ENCODE measurements around the gene TUBGCP2.
"Not testable (repeated sequence)": the region's sequence is repeated elsewhere in the genome, so short reads cannot be mapped to it uniquely, and the experiment has no call there.

Gene TUBGCP2

DNA sequence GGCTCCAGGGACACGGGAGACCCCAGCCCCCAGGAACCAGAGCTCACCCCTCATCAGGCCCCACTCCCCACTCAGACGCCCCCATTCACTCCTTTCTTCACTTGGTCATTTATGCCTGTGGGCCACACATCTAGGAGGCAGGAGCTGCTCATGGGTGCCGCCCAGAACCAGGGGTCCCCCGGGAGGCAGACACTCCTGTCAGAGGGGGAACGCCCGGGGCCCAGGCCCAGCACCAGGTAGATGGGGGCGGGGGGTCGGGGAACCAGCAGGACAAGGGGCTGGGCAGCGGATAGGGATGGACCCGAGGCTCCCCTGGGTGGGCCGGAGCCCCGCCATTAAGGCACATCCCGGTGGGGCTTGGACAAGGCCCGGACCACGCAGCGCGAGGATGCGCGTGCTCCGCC lies 16.2 kb upstream of the TUBGCP2 start:
- no peak for DNase-seq (ENCODE audit: low spot score)

DNA sequence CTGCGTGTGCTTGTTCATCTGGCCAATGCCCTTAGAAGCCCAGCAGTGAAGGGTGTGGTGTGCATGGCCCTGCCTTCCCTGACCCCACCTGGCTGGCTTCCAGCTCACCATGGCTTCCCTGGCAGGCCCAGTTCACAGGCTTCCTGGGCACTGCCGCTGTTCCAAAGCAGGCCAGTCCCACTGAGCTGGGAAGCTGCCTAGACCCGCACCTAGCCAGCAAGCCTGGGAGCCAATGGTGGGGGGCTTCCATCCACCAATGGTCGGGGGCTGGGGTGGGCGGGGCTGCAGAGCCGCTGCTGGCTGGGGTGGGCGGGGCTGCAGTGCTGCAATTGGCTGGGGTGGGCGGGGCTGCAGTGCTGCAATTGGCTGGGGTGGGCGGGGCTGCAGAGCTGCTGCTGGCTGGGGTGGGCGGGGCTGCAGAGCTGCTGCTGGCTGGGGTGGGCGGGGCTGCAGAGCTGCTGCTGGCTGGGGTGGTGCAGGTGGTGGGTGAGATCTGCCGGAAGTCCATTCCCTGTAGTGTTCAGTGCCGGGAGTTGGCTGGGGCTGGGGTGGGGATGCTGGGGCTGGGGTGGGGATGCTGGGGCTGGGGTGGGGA lies 15.6 kb upstream of the TUBGCP2 start:
- peak; percentile 35 for DNase-seq (ENCODE audit: low spot score)

DNA sequence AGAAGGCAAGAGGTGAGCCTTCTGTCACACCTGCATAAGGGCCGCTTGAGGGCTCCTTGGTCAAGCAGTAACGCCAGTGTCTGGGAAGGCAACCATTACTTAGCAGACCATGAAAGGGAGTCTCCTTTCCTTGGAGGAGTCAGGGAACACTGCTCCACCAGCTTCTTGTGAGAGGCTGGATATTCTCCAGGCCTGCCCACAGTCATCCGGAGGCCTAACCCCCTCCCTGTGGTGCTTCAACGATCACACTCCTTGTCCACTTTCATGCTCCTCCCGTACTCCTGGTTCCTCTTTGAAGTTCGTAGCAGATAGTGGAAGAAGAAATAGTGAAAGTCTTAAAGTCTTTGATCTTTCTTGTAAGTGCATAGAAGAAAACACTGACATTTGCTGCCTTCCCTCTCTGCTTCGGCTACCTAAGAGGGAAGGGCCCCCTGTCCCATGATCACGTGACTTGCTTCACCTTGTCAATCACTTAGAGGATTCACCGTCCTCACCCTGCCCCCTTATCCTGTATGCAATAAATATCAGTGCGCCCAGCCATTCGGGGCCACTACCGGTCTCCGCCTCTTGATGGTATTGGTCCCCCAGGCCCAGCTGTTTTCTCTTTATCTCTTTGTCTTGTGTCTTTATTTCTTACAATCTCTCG lies 13.5 kb upstream of the TUBGCP2 start:
- DNase-seq (ENCODE audit: low spot score), result not testable (repeated sequence)

DNA sequence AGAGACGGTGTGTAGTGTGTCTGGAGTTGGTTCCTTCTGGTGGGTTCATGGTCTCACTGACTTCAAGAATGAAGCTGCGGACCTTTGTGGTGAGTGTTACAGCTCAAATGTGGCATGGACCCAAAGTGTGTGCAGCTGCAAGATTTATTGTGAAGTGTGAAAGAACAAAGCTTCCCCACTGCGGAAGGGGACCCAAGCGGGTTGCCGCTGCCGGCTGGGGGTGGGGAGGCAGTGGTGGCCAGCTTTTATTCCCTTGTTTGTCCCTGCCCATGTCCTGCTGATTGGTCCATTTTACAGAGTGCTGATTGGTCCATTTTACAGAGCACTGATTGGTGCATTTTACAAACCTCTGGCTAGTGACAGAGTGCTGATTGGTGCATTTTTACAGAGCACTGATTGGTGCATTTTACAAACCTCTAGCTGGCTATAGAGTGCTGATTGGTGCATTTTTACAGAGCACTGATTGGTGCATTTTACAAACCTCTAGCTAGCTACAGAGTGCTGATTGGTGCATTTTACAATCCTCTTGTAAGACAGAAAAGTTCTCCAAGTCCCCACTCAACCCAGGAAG lies 12.3 kb upstream of the TUBGCP2 start:
- DNase-seq (ENCODE audit: low spot score), result not testable (repeated sequence)

DNA sequence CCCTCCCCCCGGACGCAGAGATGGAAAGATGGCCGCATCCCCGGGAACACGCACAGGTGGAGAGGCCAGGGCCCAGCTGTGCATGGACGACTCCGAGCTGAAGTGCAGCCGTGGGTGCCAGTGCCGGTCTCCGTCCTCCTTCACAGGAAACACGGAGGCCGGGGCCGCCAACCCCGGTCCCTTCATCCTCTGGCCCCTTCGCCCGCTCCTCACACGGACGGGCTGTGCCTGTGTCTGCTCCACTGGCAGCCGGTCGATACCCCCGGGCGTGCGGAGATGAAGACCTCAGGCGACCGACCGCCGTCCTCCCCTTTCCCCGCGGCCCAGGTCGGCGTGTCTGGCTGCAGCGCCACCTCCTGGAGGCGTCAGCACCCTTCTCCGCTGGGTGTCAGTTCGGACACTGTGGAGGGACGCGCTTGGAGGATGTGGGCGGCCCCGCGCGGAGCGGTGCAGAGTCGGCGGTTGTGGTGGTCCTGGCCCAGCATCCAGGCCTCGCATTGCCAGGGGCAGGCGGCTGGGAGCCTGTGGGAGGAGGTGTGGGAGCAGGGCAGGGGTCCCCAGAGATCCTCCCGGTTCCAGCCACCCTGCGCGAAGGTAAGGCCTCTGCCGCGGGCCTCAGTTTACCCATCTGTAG lies 9.9 kb upstream of the TUBGCP2 start:
- DNase-seq (ENCODE audit: low spot score), result no peak

DNA sequence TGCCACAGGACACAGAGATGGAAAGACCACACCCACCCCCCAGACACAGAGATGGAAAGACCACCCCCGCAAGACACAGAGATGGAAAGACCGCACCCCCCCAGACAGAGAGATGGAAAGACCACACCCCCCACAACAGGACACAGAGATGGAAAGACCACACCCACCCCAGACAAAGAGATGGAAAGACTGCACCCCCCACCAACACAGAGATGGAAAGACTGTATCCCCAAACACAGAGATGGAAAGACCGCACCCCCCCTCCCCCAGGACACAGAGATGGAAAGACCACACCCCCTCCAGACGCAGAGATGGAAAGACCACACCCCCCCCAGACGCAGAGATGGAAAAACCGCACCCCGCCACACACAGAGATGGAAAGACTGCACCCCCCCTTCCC lies 8.1 kb upstream of the TUBGCP2 start:
- DNase-seq (ENCODE audit: low spot score), result no peak

DNA sequence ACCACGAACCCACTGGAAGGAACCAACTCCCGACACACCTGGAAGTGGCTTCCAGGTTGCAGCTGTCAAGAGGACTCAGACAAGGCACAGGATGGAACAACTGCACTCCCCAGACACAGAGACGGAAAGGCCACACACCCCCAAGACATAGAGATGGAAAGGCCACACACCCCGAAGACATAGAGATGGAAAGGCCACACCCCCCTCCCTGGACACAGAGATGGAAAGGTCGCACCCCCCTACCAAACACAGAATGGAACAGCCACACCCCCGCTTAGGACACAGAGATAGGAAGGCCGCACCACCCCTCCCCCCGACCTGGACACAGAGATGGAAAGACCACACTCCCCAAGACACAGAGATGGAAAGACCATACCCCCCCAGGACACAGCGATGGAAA lies 7.6 kb upstream of the TUBGCP2 start:
- DNase-seq (ENCODE audit: low spot score), result no peak

DNA sequence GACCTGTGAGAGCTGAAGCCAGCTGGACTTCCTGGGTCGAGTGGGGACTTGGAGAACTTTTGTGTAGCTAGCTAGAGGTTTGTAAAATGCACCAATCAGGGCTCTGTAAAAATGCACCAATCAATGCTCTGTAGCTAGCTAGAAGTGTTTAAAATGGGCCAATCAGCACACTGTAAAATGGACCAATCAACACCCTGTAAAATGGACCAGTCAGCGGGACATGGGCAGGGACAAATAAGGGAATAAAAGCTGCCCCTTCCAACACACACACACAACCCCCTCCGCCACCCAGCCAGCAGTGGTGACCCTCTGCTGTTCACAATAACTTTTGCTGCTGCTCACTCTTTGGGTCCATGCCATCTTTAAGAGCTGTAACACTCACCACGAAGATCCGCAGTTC lies 7.2 kb upstream of the TUBGCP2 start:
- no peak for DNase-seq (ENCODE audit: low spot score)

DNA sequence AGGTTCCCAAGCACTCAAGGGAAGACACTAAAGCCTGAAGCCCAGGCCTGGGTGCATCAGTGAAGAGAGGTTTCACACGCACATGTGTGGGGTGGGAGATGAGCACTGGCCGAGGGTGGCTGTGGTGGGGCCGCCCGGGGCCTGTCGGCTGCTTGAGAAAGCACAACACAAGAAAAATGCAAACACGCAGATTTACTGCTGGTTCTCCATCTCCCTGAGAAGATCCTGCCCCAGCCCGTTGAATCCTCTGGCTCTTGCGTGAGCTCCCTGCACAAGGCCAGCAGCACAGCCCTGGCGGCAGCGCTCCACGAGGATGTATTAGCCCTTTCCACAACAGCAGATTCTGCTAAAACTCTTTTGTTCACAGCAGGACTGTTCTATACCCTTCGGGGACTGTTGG lies 6.2 kb upstream of the TUBGCP2 start:
- DNase-seq (ENCODE audit: low spot score), result no peak

DNA sequence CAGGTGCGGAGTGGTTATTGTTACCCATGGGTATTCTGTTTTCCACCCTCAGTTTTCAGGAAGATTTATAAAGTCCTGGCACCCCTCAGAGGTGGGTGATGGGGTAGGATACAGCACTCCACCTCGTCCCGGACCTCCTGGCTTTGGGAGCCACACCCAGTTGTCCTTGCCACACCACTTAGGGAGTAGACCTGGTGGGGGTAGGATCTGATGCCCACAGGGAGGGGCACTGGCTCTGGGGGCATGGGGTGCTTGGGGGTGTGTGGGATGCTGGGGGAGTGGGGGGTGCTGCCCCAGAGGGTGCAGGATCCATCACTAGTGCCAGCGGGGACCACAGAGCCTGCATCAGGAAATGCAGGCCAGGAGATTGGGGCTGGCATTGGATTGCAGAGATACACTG lies 4.5 kb upstream of the TUBGCP2 start:
- DNase-seq (ENCODE audit: low spot score), result no peak

DNA sequence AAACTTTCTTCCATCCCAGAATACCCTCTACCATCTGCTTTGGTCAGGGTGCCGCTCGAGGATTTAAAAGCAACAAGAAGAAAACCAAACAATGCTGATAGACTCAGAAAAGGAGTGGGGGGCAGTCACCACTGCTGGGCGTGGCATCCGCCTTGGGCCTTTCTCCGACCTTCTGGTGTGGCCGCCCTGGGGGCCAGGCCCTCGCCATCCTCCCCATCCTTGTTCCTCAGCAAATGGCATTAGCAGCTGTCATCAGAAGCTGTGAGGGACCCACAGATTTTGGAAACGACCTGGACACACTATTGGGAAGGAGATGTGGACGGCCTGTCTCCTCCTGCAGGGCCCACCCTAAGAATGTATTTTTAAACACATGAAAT lies 4.1 kb upstream of the TUBGCP2 start:
- no peak for DNase-seq (ENCODE audit: low spot score)

DNA sequence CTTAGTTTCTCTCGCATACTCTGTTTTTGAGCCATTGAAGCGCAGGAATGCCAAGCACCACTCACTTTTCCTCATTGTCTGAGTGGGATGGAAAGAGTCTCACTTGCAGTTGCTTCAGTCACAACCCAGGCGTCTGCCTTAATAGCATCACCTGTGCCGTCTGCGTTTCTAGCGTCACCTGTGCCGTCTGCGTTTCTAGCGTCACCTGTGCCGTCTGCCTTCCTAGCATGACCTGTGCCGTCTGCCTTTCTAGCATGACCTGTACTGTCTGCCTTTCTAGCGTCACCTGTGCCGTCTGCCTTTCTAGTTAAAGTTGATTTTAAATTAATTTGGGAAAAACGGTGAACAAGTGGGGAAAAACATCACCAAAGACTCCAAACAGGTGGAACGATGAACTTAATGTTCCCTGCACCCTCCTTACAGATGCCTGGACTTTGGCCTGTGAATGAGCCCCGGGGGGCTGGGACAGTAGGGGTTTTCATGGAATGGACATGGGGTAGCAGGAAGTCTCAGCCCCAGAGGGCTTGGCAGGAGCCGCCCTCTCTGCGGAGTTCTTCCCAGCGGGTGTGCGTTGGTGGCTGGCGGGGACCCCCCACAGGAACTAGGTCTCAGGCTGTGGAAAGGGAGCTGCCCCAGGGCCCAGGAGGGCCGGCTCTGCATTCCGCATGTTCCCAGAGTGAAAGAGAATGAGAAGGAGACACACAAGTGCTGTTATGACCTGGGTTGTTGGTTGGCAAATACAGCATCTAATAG lies 3.5 kb upstream of the TUBGCP2 start:
- DNase-seq (ENCODE audit: low spot score), result no peak

DNA sequence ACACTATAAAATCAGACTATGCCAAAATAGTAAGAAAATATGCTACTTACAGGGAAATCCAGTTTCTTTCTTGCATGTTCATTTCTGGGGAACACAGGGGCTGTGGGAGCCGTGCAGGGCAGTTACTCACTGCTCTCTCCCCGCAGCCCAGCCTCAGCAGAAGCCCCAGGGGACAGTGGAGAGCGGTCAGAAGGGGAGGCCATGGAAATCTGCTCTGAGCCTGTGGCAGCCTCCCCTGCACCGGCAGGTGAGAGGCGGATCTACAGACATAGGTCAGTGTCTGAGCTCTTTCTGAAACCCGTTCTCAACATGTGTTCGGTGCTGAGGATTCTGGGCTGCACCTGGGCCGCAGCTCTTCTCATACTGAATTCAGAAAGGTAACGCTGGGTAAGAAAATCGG lies 2.9 kb upstream of the TUBGCP2 start:
- no peak for DNase-seq (ENCODE audit: low spot score)

DNA sequence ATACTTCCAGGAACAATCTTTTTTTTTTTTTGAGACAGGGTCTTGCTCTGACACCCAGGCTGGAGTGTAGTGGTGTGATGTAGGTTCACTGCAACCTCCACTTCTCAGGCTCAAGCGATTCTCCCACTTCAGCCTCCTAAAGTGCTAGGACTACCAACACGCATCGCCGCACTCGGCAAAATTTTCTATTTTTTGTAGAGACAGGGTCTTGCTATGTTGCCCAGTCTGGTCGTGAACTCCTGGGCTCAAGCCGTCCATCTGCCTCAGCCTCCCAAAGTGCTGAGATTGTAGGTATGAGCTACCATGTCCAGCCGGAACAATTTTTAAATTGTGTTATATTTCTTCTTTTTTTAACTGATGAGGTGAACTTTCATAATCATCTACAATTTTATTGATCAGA lies 2.1 kb upstream of the TUBGCP2 start:
- no peak for DNase-seq (ENCODE audit: low spot score)

DNA sequence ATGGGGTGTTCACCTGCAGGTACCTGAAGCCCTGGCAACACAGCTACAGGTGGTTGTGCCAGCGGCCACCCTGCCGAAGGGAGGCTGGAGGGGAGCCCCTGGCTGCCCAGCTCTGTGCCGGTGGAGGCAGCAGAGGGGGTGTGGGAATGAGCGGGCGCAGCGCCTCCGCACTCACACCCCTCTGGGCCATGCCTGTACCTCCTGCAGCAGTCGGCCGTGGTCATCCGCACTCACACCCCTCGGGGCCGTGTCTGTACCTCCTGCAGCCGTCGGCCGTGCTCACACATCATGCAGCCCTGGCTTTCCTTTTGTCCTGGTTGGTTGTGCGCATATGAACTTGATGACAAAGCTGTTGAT lies 1.7 kb upstream of the TUBGCP2 start:
- DNase-seq (ENCODE audit: low spot score), result no peak

DNA sequence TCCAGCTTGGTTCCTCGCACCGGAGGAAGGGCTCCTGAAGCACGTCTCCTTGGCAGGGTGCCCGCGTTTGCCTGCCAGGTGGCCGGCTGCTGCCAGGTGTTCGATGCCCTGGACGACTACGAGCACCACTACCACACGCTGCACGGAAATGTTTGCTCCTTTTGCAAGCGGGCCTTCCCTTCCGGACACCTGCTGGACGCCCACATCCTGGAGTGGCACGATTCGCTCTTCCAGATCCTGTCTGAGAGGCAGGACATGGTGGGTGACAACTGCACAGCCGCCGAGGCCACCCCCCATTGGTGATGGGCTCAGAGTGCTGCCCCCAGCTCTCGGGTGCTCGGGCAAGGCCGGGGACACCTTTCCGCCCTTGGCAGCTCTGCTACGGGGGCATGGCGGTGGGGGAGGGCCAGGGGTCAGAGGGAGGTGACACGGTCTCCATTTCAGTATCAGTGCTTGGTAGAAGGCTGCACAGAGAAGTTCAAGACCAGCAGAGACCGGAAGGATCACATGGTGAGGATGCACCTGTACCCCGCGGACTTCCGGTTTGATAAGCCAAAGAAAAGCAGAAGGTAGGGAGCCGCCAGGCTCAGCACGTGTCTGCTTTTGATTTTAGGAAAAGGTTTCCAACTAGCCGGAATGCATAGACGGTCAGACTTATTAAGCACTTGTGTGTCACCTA lies 1.2 kb upstream of the TUBGCP2 start:
- DNase-seq (ENCODE audit: low spot score), result no peak

DNA sequence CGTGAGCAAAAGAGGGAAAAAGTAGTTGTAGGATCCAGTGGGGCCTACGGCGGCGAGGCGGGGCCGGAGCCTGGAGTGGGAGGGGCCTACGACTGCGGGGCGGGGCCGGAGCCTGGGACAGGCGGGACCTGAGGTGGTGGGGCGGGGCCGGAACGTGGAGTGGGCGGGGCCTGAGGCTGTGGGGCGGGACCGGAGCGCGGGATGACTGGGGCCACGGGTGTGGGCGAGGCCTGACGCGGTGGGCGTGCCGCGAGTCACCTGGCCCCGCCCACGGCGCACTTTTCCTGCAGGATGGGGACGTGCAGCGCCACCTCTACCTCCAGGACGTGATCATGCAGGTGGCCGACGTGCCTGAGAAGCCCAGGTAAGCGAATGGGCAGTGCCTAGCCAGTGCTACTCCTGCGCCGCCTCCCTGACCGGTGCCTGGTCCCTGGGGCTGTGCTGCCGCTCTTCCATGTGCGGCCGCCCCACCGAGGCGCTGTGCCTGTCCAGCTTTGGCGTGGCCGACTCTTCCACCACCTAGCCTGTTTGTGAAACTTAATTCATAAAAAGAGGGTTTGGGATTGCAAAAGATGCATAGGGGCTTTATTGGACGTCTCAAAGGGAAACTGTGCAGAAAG lies 538 bp upstream of the TUBGCP2 start:
- DNase-seq (ENCODE audit: low spot score), result peak; percentile 81

DNA sequence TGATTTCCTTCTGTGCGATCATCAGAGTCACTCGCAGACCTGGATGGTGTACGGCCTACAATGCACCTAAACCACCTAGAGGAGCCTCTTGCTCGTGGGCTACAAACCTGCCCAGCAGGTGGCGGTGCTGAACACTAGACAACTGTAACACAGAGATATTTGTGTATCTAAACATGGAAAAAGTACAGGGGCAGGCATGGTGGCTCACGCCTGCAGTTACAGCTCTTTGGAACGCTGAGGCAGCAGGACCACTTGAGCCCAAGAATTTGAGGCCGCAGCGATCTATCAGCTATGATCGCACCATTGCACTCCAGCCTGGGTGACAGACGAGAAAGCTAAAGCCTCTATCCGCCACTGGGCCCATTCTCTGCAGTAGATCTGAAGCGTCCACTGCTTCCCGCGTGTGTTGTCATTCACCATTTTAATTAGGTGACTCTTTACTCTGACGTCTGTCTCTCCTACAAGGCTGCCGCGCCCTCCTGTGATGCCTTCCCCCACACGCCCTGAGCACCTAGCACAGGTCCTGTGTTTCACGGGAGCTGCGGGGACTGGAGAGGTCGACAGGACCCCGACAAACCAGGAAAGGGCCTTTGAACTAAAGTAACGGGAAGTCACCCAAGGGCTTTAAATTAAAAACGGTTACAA lies 774 bp downstream of the TUBGCP2 start:
- peak; percentile 16 for DNase-seq (ENCODE audit: low spot score)

DNA sequence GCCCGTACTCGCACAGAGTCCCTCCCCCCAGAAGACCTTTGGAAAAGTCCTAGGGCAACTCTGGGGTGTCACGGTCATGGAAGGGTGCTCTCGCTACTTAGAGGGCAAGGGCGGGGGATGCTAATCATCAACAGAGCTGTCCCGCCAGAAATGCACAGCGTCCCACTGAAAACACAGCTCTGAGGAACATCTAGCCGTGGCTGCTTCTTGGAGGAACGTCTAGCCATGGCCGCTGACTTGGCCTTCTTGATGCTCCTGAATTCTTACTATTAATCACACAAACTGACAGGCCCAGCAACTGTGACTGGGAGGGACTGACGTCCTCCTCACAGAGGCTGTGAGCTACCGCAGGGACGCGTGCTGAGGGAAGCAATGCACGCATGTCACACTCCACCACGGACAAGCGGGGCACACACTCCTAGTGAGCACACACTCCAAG lies 1.7 kb downstream of the TUBGCP2 start:
- DNase-seq (ENCODE audit: low spot score), result no peak

DNA sequence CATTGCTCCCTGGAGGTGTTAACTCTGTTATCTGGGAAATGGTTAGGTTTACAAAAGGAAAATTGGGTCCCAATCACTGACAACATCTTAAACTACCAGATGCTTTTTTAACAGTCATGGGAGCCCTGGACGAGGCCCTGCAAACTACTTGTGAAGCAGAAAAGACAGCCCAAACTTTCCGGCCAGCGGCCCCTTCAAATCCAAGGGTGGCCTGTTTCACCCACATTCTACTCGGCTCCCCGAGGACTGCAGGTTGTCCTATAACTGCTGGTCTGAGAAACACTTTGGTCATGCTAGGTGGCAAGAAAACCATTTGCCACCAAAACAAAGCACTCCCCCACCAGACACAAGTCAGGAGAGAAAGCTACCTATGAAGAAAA lies 2.6 kb downstream of the TUBGCP2 start:
- DNase-seq (ENCODE audit: low spot score), result no peak

DNA sequence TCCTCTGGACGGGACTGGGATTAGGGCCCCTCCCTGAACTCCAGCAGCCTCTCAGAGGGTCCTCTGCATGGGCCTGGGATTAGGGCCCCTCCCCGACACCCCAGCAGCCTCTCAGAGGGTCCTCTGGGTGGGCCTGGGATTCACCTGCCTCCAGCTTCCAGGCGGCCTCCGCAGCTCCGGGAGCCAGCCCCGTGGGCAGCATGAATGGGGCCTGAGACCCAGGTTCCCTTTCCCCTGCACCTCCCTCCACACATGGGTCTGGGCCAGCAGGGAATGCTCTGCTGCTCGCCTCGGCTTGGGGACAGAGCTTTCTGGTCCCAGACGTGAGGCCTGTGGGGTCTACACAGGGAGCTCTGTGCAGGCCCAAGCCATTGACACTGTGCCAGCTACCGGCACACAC lies 5.5 kb downstream of the TUBGCP2 start:
- DNase-seq (ENCODE audit: low spot score), result no peak

Measured in COLO829 (cell line).